ENCODE data around the gene GFRA1. TPM values are rescaled to one million over a fixed set of nuclear protein-coding genes. Genes with fewer than 3 reads are reported as not detected.
"Not testable (repeated sequence)": the region's sequence is repeated elsewhere in the genome, so short reads cannot be mapped to it uniquely, and the experiment has no call there.

The GFRA1 gene
- total RNA-seq, 4 donors from 2014 or later, result 57.9 to 104 (median 61.6) TPM

- Histone ChIP-seq H3K9me3 (no peaks in the 10 kb centered on the region), H3K27me3 (no peaks in the 10 kb centered on the region), H3K4me3 (no peak overlapping the region), H3K27ac (no peak overlapping the region), H3K4me1 (no peaks in the 10 kb centered on the region), H3K36me3 (no peaks in the 10 kb centered on the region)
- no peak for DNase-seq (ENCODE audit: low spot score in 2 of 2)
- 82 to 84% methylated on average over 3 of the region's 3 CpGs for WGBS, 2 donors
- TF ChIP-seq EP300 (IDR thresholded peaks at IDR 0.05), result no peak
- TF ChIP-seq POLR2A (IDR thresholded peaks at IDR 0.05), result no peak
- TF ChIP-seq, protein P1, sequence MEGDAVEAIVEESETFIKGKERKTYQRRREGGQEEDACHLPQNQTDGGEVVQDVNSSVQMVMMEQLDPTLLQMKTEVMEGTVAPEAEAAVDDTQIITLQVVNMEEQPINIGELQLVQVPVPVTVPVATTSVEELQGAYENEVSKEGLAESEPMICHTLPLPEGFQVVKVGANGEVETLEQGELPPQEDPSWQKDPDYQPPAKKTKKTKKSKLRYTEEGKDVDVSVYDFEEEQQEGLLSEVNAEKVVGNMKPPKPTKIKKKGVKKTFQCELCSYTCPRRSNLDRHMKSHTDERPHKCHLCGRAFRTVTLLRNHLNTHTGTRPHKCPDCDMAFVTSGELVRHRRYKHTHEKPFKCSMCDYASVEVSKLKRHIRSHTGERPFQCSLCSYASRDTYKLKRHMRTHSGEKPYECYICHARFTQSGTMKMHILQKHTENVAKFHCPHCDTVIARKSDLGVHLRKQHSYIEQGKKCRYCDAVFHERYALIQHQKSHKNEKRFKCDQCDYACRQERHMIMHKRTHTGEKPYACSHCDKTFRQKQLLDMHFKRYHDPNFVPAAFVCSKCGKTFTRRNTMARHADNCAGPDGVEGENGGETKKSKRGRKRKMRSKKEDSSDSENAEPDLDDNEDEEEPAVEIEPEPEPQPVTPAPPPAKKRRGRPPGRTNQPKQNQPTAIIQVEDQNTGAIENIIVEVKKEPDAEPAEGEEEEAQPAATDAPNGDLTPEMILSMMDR (IDR thresholded peaks at IDR 0.05), result no peak
These were observed 217.1 kb downstream of the GFRA1 start for GRCh38 chr10:116055917-116056252.

- H3K36me3 ChIP-seq, result no peaks in the 10 kb centered on the region
- no peak overlapping the region for H3K4me3 ChIP-seq
- no peak for DNase-seq (ENCODE audit: low spot score in 2 of 2)
- no peaks in the 10 kb centered on the region for H3K9me3 ChIP-seq
- H3K27ac ChIP-seq, result no peak overlapping the region
- WGBS, 2 donors, result 59 to 63% methylated on average over 14 of the region's 14 CpGs
- TF ChIP-seq, protein P1 (IDR thresholded peaks at IDR 0.05), result no peak
- TF ChIP-seq EP300 (IDR thresholded peaks at IDR 0.05) (no peak), POLR2A (IDR thresholded peaks at IDR 0.05) (no peak)
- H3K27me3 ChIP-seq, result no peaks in the 10 kb centered on the region
- no peaks in the 10 kb centered on the region for H3K4me1 ChIP-seq
These were observed 217.6 kb downstream of the GFRA1 start for GRCh38 chr10:116055252-116055916.

DNA sequence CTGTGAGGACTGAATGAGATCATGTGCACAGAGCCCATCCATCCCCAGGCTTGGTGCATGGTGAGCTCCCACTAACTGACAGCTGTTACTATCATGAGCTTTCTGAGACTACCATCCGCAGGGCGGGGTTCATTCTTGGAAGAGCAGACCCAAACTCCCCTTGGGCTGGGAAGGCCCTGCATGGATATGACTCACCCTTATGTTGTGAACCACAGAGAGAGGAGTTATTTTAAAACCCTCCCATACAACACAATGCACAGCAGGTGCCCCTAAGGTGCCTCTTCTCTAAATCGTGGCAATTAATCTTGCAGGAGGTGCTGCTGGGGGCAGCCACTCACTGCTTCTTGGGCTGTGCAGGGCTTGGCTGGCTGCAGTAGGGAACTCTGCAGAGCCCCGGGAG is 219.1 kb downstream of the GFRA1 start:
- no peak overlapping the region for H3K4me3 ChIP-seq
- TF ChIP-seq, protein P1 (IDR thresholded peaks at IDR 0.05), result no peak
- TF ChIP-seq POLR2A (IDR thresholded peaks at IDR 0.05) (no peak), EP300 (IDR thresholded peaks at IDR 0.05) (no peak)
- WGBS, 2 donors, result 70 to 79% methylated on average over 4 of the region's 4 CpGs
- no peak overlapping the region for H3K27ac ChIP-seq
- no peak for DNase-seq (ENCODE audit: low spot score in 2 of 2)
- no peaks in the 10 kb centered on the region for H3K9me3 ChIP-seq
- H3K4me1 ChIP-seq, result no peaks in the 10 kb centered on the region
- no peaks in the 10 kb centered on the region for H3K27me3 ChIP-seq
- no peaks in the 10 kb centered on the region for H3K36me3 ChIP-seq

- DNase-seq (ENCODE audit: low spot score in 2 of 2); H3K4me1 ChIP-seq; H3K27me3 ChIP-seq; H3K4me3 ChIP-seq; H3K9me3 ChIP-seq; H3K36me3 ChIP-seq; H3K27ac ChIP-seq: not testable (repeated sequence)
- 81 to 93% methylated on average over 3 of the region's 3 CpGs for WGBS, 2 donors
These were observed 219.8 kb downstream of the GFRA1 start for GRCh38 chr10:116053009-116053730.

DNA sequence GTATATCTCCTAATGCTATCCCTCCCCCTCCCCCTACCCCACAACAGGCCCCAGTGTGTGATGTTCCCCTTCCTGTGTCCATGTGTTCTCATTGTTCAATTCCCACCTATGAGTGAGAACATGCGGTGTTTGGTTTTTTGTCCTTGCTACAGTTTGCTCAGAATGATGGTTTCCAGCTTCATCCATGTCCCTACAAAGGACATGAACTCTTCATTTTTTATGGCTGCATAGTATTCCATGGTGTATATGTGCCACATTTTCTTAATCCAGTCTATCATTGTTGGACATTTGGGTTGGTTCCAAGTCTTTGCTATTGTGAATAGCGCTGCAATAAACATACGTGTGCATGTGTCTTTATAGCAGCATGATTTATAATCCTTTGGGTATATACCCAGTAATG is 220.5 kb downstream of the GFRA1 start:
- DNase-seq (ENCODE audit: low spot score in 2 of 2); H3K27ac ChIP-seq; H3K9me3 ChIP-seq; H3K27me3 ChIP-seq; H3K4me1 ChIP-seq; H3K4me3 ChIP-seq; H3K36me3 ChIP-seq: not testable (repeated sequence)
- WGBS, 2 donors, result 95 to 98% methylated on average over 1 to 2 of the region's 3 CpGs

DNA sequence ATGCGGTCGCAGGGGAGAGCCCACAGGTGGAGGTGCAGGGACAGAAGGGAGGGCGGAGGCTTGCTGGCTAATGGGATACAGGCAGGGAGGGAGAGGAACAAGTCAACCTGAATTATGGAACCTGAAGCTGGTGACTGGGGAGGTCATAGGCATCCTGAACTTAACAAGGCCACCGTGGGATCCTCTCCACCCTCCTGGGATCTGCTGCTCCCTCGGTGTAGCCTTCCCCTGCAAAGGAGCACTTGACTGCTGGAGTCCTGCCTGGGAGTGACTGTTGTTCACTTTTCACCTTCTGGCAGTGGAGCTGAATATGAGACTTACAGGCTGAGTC is 223.1 kb downstream of the GFRA1 start:
- H3K27me3 ChIP-seq, result no peaks in the 10 kb centered on the region
- no peak overlapping the region for H3K27ac ChIP-seq
- TF ChIP-seq POLR2A (IDR thresholded peaks at IDR 0.05) (no peak), EP300 (IDR thresholded peaks at IDR 0.05) (no peak)
- TF ChIP-seq, protein P1 (IDR thresholded peaks at IDR 0.05), result no peak
- 76 to 85% methylated on average over 5 of the region's 5 CpGs for WGBS, 2 donors
- no peaks in the 10 kb centered on the region for H3K9me3 ChIP-seq
- H3K36me3 ChIP-seq, result no peaks in the 10 kb centered on the region
- no peak for DNase-seq (ENCODE audit: low spot score in 2 of 2)
- H3K4me3 ChIP-seq, result no peak overlapping the region
- peaks cover 0 to 16% (median 3%) of the 10 kb centered on the region in 4 donors for H3K4me1 ChIP-seq
